ENCODE measurements around the gene OR4B1.
"Not testable (repeated sequence)": the region's sequence is repeated elsewhere in the genome, so short reads cannot be mapped to it uniquely, and the experiment has no call there.

DNA sequence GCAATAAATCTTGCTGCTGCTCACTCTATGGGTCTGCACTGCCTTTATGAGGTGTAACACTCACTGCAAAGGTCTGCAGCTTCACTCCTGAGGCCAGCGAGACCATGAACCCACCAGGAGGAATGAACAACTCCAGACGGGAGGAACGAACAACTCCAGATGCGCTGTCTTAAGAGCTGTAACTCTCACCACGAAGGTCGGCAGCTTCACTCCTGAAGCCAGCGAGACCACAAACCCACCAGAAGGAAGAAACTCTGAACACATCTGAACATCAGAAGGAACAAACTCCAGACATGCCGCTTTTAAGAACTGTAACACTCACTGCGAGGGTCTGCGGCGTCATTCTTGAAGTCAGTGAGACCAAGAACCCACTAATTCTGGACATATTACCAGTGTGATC is 13.4 kb downstream of the OR4B1 start:
- TF ChIP-seq, protein P1, sequence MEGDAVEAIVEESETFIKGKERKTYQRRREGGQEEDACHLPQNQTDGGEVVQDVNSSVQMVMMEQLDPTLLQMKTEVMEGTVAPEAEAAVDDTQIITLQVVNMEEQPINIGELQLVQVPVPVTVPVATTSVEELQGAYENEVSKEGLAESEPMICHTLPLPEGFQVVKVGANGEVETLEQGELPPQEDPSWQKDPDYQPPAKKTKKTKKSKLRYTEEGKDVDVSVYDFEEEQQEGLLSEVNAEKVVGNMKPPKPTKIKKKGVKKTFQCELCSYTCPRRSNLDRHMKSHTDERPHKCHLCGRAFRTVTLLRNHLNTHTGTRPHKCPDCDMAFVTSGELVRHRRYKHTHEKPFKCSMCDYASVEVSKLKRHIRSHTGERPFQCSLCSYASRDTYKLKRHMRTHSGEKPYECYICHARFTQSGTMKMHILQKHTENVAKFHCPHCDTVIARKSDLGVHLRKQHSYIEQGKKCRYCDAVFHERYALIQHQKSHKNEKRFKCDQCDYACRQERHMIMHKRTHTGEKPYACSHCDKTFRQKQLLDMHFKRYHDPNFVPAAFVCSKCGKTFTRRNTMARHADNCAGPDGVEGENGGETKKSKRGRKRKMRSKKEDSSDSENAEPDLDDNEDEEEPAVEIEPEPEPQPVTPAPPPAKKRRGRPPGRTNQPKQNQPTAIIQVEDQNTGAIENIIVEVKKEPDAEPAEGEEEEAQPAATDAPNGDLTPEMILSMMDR (IDR thresholded peaks at IDR 0.05) = not testable (repeated sequence)
- not testable (repeated sequence) for TF ChIP-seq POLR2A (IDR thresholded peaks at IDR 0.05)
